CMK (cell line): Measurements from ENCODE around the gene MED15.

Experiments used
- DNase-seq: peaks from one replicate; pipeline ENCODE4 v3.0.0-alpha.2; 2010; ENCODE audit warnings: low read depth

MED15 gene

GRCh38 chr22:20552443-20553401 lies 45.3 kb downstream of the MED15 start:
- no peak for DNase-seq

GRCh38 chr22:20553947-20554741 lies 46.7 kb downstream of the MED15 start:
- no peak for DNase-seq

- DNase-seq: no peak
Observed at GRCh38 chr22:20554824-20555223, 47.4 kb downstream of the MED15 start.

- no peak for DNase-seq
Observed at GRCh38 chr22:20558534-20558933, 51.1 kb downstream of the MED15 start.

- DNase-seq: no peak
Observed at GRCh38 chr22:20559174-20559760, 51.9 kb downstream of the MED15 start.

GRCh38 chr22:20560716-20561115 lies 53.3 kb downstream of the MED15 start:
- no peak for DNase-seq

- DNase-seq: no peak
Observed at GRCh38 chr22:20561882-20562281, 54.5 kb downstream of the MED15 start.

GRCh38 chr22:20562607-20563465 lies 55.4 kb downstream of the MED15 start:
- DNase-seq: no peak

- DNase-seq: no peak
Observed at GRCh38 chr22:20563466-20563906, 56.1 kb downstream of the MED15 start.

GRCh38 chr22:20563941-20564371 lies 56.5 kb downstream of the MED15 start:
- no peak for DNase-seq

- DNase-seq: no peak
Observed at GRCh38 chr22:20565079-20565734, 57.8 kb downstream of the MED15 start.

GRCh38 chr22:20565761-20566160 lies 58.4 kb downstream of the MED15 start:
- no peak for DNase-seq

GRCh38 chr22:20566420-20567260 lies 59.2 kb downstream of the MED15 start:
- DNase-seq: no peak

- DNase-seq: no peak
Observed at GRCh38 chr22:20567371-20567847, 60.0 kb downstream of the MED15 start.

GRCh38 chr22:20567993-20568417 lies 60.6 kb downstream of the MED15 start:
- DNase-seq: no peak

- DNase-seq: no peak
Observed at GRCh38 chr22:20568502-20569058, 61.2 kb downstream of the MED15 start.

- DNase-seq: no peak
Observed at GRCh38 chr22:20569059-20570058, 61.9 kb downstream of the MED15 start.

GRCh38 chr22:20571078-20571503 lies 63.7 kb downstream of the MED15 start:
- no peak for DNase-seq
